Amniotic epithelial cell (primary cell): ENCODE results near the gene CRACR2B.

Experiments
- DNase-seq: peaks from one replicate; pipeline ENCODE4 v3.0.0-alpha.2; 2010; ENCODE audit warnings: low read depth

Gene CRACR2B

GRCh38 chr11:827897-828192, at the start of gene CRACR2B:
Gene CRACR2B, plus strand, starts transcription at chr11:827919. Its CDS starts 689 bp downstream, at chr11:828608.
- no peak for DNase-seq

- no peak for DNase-seq
These were observed 48.5 kb upstream of the CRACR2B start for GRCh38 chr11:778976-779954.

- DNase-seq = no peak
These were observed 47.7 kb upstream of the CRACR2B start for GRCh38 chr11:779955-780532.

GRCh38 chr11:782264-783174, 45.2 kb upstream of the CRACR2B start:
- no peak for DNase-seq

- peak; percentile 72 for DNase-seq
These were observed 44.1 kb upstream of the CRACR2B start for GRCh38 chr11:783581-784015.

- no peak for DNase-seq
These were observed 41.3 kb upstream of the CRACR2B start for GRCh38 chr11:786235-787083.

- DNase-seq = no peak
These were observed 40.5 kb upstream of the CRACR2B start for GRCh38 chr11:787084-787675.

GRCh38 chr11:788009-788640, 39.6 kb upstream of the CRACR2B start:
- DNase-seq = no peak

GRCh38 chr11:788953-789940, 38.5 kb upstream of the CRACR2B start:
- no peak for DNase-seq

- no peak for DNase-seq
These were observed 37.8 kb upstream of the CRACR2B start, which contains the start of gene CEND1 for GRCh38 chr11:789943-790342. Gene CEND1, minus strand, starts transcription at chr11:790090. Its CDS starts 1,514 bp downstream, at chr11:788576.

GRCh38 chr11:790721-791564, 36.8 kb upstream of the CRACR2B start:
- no peak for DNase-seq

GRCh38 chr11:791658-792534, 35.8 kb upstream of the CRACR2B start:
- DNase-seq = no peak

GRCh38 chr11:792535-792821, 35.2 kb upstream of the CRACR2B start:
- DNase-seq = no peak

- no peak for DNase-seq
These were observed 34.8 kb upstream of the CRACR2B start for GRCh38 chr11:792873-793272.

- DNase-seq = no peak
These were observed 34.2 kb upstream of the CRACR2B start for GRCh38 chr11:793556-793955.

GRCh38 chr11:794013-794765, 33.5 kb upstream of the CRACR2B start:
- no peak for DNase-seq
